Measurements from ENCODE around the gene CDAN1.
"Not testable (repeated sequence)": the region's sequence is repeated elsewhere in the genome, so short reads cannot be mapped to it uniquely, and the experiment has no call there.

Gene CDAN1, protein sequence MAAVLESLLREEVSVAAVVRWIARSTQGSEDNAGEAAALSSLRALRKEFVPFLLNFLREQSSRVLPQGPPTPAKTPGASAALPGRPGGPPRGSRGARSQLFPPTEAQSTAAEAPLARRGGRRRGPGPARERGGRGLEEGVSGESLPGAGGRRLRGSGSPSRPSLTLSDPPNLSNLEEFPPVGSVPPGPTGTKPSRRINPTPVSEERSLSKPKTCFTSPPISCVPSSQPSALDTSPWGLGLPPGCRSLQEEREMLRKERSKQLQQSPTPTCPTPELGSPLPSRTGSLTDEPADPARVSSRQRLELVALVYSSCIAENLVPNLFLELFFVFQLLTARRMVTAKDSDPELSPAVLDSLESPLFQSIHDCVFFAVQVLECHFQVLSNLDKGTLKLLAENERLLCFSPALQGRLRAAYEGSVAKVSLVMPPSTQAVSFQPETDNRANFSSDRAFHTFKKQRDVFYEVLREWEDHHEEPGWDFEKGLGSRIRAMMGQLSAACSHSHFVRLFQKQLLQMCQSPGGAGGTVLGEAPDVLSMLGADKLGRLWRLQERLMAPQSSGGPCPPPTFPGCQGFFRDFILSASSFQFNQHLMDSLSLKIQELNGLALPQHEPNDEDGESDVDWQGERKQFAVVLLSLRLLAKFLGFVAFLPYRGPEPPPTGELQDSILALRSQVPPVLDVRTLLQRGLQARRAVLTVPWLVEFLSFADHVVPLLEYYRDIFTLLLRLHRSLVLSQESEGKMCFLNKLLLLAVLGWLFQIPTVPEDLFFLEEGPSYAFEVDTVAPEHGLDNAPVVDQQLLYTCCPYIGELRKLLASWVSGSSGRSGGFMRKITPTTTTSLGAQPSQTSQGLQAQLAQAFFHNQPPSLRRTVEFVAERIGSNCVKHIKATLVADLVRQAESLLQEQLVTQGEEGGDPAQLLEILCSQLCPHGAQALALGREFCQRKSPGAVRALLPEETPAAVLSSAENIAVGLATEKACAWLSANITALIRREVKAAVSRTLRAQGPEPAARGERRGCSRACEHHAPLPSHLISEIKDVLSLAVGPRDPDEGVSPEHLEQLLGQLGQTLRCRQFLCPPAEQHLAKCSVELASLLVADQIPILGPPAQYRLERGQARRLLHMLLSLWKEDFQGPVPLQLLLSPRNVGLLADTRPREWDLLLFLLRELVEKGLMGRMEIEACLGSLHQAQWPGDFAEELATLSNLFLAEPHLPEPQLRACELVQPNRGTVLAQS

DNA sequence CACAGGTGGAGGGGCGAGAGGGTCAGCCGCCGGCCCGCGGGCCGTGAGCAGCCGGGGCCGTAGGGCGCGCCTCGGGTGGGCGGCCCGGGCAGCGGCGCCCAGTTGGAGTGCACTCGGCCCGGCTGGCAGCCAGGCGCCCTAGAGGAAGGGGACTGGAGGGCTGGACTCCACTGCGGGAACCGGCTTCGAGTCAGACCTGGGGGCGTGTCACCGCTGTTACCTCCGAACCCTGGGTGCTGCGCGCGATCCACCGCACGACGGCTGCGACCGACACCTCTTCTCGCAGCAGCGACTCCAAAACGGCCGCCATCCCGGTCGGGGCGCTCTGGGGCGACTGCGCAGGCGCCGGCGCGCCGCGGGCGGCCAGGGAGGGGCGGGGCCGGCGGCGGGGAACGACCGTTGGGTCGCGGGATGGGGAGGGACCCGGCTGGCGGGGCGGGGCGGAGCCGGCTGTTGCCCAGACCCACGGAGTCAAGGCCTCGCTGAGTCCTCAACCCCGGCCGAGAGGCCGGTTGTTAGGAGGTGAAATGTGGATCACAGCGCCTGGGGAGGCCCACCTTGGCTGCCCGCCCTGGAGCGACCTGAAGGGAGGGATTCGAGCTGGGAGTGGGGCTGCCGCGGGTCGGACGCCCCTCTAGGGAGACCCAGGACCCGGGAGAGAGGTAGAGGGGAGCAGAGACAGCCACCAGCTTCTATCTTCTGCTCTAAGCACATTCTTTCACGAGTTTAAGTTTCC is at the start of gene CDAN1:
TSS of gene CDAN1 (minus strand) at position 336 of the 736 bp plus-strand sequence. CDS start at position 310, 26 bp downstream.
- peak within 1 kb of the TSS; percentile 77 for H3K4me3 ChIP-seq (ENCODE audit: low read depth, low read length)

- H3K4me3 ChIP-seq (ENCODE audit: low read depth, low read length) = no peak overlapping the region
Measured at GRCh38 chr15:42785569-42785968, 48.6 kb upstream of the CDAN1 start.

DNA sequence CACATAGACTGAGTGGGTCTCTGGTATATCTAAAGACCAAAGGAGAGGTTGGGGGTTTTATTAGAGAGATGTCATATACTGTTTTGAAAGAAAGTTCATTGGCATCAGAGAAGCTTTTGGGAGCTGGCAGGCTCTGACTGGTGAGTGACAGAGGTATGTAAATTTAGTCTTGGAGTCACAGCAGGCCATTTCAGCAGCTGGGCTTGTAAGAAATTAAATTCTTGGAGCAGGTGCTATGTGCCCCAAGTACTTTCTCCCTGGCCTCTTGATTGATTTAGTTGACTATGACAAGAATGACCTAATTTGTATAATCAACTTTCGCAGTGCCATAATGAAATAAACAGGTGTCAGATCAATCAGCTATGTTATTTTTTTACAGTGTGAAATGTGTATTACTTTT is 47.8 kb upstream of the CDAN1 start:
- H3K4me3 ChIP-seq (ENCODE audit: low read depth, low read length) = no peak overlapping the region

- no peak overlapping the region for H3K4me3 ChIP-seq (ENCODE audit: low read depth, low read length)
Measured at GRCh38 chr15:42782716-42783115, 45.8 kb upstream of the CDAN1 start.

DNA sequence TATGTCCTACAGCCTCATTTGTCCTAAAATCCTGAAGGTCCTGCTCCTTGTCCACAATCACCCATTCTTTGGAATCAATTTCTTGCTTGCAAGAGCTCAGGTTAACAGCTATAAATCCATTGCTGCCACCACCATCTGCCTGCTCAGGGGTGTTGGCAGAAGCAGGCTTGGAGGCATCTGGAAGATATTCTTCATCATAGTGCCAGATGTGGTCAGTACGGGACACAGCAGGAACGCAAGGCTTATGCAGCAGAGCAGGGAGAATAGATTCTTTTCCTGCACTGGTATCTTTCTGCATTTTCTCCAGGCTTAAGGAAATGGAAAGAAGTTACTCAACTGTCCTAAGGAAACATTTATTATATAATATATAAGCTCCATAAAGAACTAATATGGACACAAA is 38.5 kb upstream of the CDAN1 start:
- no peak overlapping the region for H3K4me3 ChIP-seq (ENCODE audit: low read depth, low read length)

- no peak overlapping the region for H3K4me3 ChIP-seq (ENCODE audit: low read depth, low read length)
Measured at GRCh38 chr15:42772901-42773300, 36.0 kb upstream of the CDAN1 start.

GRCh38 chr15:42772144-42772543 is 35.2 kb upstream of the CDAN1 start:
- H3K4me3 ChIP-seq (ENCODE audit: low read depth, low read length) = no peak overlapping the region

- not testable (repeated sequence) for H3K4me3 ChIP-seq (ENCODE audit: low read depth, low read length)
Measured at GRCh38 chr15:42766109-42766508, 29.2 kb upstream of the CDAN1 start.

- H3K4me3 ChIP-seq (ENCODE audit: low read depth, low read length) = not testable (repeated sequence)
Measured at GRCh38 chr15:42764154-42764731, 27.3 kb upstream of the CDAN1 start.

- not testable (repeated sequence) for H3K4me3 ChIP-seq (ENCODE audit: low read depth, low read length)
Measured at GRCh38 chr15:42761813-42762212, 24.9 kb upstream of the CDAN1 start.

DNA sequence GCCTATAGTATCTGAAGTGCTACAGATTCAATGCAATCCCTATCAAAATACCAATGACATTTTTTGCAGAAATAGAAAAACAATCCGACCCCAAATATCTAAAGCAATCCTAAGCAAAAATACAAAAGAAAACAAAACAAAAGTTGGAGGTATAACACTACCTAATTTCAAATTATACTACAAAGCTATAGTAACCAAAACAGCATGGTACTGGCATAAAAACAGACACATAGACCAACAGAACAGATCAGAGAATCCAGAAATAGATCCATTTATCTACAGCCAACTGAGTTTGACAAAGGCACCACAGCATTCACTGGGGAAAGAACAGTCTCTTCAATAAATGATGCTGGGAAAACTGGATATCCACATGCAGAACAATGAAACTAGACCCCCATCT is 23.8 kb upstream of the CDAN1 start:
- no peak overlapping the region for H3K4me3 ChIP-seq (ENCODE audit: low read depth, low read length)

DNA sequence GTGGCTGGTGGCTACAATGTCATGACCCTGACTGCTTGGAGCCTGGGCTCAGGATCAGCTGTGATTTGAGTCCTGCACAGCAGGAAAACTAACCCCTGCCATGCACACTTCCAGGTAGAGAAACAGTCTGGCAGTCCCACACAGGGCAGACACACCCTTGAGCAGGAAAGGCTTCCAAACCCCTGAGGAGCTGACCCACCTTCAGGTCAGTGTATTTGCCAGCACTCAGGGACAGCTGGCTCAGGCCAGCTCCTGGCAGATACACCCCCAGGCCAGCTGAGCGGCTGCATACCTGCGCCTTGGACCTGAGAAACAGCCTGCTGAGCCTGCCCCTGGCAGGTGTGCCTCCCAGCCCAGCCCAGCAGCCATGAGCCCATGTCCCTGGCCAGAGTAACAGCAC is 22.2 kb upstream of the CDAN1 start:
- H3K4me3 ChIP-seq (ENCODE audit: low read depth, low read length) = no peak overlapping the region

- H3K4me3 ChIP-seq (ENCODE audit: low read depth, low read length) = no peak overlapping the region
Measured at GRCh38 chr15:42750306-42750705, 13.4 kb upstream of the CDAN1 start.

- H3K4me3 ChIP-seq (ENCODE audit: low read depth, low read length) = no peak overlapping the region
Measured at GRCh38 chr15:42749266-42749665, 12.3 kb upstream of the CDAN1 start.

- no peak overlapping the region for H3K4me3 ChIP-seq (ENCODE audit: low read depth, low read length)
Measured at GRCh38 chr15:42744195-42744594, 7.3 kb upstream of the CDAN1 start.

DNA sequence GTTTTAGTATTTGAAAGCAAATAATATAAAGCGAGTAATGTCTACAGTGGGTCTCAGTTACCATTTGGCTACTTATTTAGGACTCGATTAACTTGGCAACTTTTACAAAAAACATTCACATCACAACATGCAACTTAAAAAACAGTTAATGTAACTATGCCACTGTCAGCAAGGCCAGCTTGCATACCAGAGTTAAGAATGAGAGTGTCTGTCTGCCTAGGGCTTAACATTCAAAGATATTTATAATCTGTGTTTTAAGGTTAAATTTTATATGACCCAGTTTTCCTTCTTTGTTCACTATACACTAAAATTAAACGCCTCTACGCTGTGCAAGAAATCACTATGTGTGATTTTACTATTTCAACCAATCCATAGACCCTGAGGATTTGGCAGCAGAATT is 5.2 kb upstream of the CDAN1 start:
- H3K4me3 ChIP-seq (ENCODE audit: low read depth, low read length) = no peak overlapping the region

DNA sequence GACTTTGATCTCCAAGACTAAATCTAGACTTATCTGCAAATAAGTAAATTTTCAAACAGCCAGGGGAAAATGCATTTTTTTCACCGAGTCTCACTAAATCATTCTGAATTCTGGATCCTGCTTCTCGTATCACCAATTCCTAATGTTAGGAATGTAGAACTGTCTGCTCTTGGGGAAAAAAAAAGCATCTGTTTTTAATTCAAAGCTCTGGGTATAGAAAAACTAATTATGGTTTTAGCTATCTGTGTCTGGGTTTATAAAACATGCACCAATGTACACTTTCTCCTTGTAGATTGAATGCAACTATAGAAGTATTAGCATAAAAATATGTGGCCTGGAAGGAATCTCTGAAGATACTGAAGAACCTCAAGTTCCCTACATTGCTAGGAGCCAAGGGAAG is 4.8 kb upstream of the CDAN1 start:
- H3K4me3 ChIP-seq (ENCODE audit: low read depth, low read length) = no peak overlapping the region

GRCh38 chr15:42737529-42738328 is 801 bp upstream of the CDAN1 start:
- peak overlapping the region; percentile 51 for H3K4me3 ChIP-seq (ENCODE audit: low read depth, low read length)

GRCh38 chr15:42736178-42736792 is 643 bp downstream of the CDAN1 start:
- H3K4me3 ChIP-seq (ENCODE audit: low read depth, low read length) = peak overlapping the region; percentile 77

Data from iPS-11a (cell line).